NB4 (cell line): Measurements from ENCODE around the gene PPP1R15A.

Experiments
- DNase-seq: peaks from one replicate; pipeline ENCODE4 v3.0.0; 2010; ENCODE audit warnings: low read depth
- H3K4me3 ChIP-seq: one replicate; pipeline ENCODE4 v1.5.1; 2011; ENCODE audit warnings: mild to moderate bottlenecking, low read depth, low read length, moderate library complexity
- MAX ChIP-seq: IDR thresholded peaks from 2 replicates; pipeline ENCODE4 v1.6.1; 2011; ENCODE audit warnings: low read depth, low read length
- MYC ChIP-seq: IDR thresholded peaks from 2 replicates; pipeline ENCODE4 v1.6.1; 2011; ENCODE audit warnings: low read depth, low read length
- POLR2A ChIP-seq: IDR thresholded peaks from 2 replicates; pipeline ENCODE4 v1.6.1; 2011; ENCODE audit warnings: mild to moderate bottlenecking; ENCODE audit not compliant: insufficient read length; ENCODE audit errors: extremely low read depth
- TF ChIP-seq, protein P1 (sequence below): IDR thresholded peaks from one replicate; pipeline ENCODE4 v1.5.1; 2012; ENCODE audit warnings: low read depth, low read length

The PPP1R15A gene

GRCh38 chr19:48862827-48863226, 9.4 kb upstream of the PPP1R15A start:
- no peak for DNase-seq
- TF ChIP-seq MAX (no peak), MYC (no peak), POLR2A (no peak)
- TF ChIP-seq, protein P1, sequence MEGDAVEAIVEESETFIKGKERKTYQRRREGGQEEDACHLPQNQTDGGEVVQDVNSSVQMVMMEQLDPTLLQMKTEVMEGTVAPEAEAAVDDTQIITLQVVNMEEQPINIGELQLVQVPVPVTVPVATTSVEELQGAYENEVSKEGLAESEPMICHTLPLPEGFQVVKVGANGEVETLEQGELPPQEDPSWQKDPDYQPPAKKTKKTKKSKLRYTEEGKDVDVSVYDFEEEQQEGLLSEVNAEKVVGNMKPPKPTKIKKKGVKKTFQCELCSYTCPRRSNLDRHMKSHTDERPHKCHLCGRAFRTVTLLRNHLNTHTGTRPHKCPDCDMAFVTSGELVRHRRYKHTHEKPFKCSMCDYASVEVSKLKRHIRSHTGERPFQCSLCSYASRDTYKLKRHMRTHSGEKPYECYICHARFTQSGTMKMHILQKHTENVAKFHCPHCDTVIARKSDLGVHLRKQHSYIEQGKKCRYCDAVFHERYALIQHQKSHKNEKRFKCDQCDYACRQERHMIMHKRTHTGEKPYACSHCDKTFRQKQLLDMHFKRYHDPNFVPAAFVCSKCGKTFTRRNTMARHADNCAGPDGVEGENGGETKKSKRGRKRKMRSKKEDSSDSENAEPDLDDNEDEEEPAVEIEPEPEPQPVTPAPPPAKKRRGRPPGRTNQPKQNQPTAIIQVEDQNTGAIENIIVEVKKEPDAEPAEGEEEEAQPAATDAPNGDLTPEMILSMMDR: no peak

DNA sequence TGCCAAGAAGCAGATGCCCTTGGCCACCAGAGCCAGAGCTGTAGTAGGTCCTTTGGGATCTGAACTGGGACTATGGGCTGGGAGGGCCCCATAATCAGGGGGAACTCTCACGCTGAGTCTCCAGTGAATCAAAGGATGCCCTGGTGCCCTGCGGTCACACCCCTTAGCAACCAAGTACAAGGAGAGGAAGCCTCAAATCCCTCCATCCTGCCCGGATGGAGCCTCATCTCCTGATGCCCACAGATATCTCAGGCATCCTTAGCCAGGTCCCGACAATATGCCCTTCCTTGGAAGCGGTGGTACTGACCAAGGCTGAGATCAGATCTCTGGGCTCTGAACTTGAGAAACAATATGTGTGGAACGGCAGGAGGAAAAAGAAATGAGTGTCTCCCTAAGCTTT, 5.5 kb upstream of the PPP1R15A start:
- TF ChIP-seq MAX: no peak
- TF ChIP-seq, protein P1: no peak
- TF ChIP-seq POLR2A: no peak
- TF ChIP-seq MYC: no peak
- H3K4me3 ChIP-seq: no peak overlapping the region
- DNase-seq: no peak

More at GRCh38 chr19:48862827-48863226, 9.4 kb upstream of the PPP1R15A start:
- H3K4me3 ChIP-seq: no peak overlapping the region

GRCh38 chr19:48867123-48867745, 5.0 kb upstream of the PPP1R15A start:
- TF ChIP-seq POLR2A (no peak), MYC (no peak), MAX (no peak)
- TF ChIP-seq, protein P1: no peak
- DNase-seq: no peak
- H3K4me3 ChIP-seq: no peak overlapping the region

DNA sequence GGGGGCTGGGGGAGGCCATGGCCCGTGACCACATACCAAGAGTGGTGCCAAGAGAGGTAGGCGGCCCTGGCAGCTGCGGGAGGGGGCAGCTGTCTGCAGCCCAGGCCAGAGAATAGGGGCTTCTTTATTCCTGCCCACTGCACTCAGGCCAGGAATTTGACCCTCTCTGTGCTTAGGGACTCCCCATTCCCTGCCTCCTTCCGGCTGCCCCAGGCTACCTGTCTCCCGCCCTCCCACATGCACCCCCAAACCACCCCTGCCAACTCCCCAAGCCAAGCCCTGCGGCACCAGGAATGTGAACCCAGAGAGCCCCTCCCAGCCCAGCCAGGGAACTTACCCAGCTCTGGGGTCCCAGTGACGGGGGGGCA, 4.5 kb upstream of the PPP1R15A start:
- no peak for DNase-seq
- H3K4me3 ChIP-seq: no peak overlapping the region
- TF ChIP-seq, protein P1: no peak
- TF ChIP-seq MAX (no peak), MYC (no peak), POLR2A (no peak)

GRCh38 chr19:48868114-48868886, 3.9 kb upstream of the PPP1R15A start, which contains the start of gene PLEKHA4:
TSS of gene PLEKHA4 (minus strand) at chr19:48868617. CDS start at chr19:48867620, 997 bp downstream.
- H3K4me3 ChIP-seq: no peak within 1 kb of the TSS
- DNase-seq: no peak
- TF ChIP-seq MYC (no peak), MAX (no peak), POLR2A (no peak)
- TF ChIP-seq, protein P1: no peak
